SK-N-SH treated with all-trans-retinoic acid at 6 μM for 48 hours (cell line): ENCODE results near the gene ENPP7.

Experiments
- ATAC-seq: fragments of 200-7000 bp; cut with Tn5 transposase; 3 replicates; pipeline ENCODE4 v1.9.1; 2020; ENCODE audit warnings: mild to moderate bottlenecking, moderate library complexity
- CSDC2 ChIP-seq: fragments of 250-450 bp; sonication (Bioruptor Pico); IDR thresholded peaks from 2 replicates; pipeline ENCODE4 v1.5.0; 2020; ENCODE audit warnings: mild to moderate bottlenecking, moderate library complexity
- GLIS3 ChIP-seq: fragments of 250-450 bp; sonication (Bioruptor Pico); IDR thresholded peaks from 2 replicates; pipeline ENCODE4 v1.5.0; 2020; ENCODE audit warnings: mild to moderate bottlenecking, moderate library complexity
- ISL1 ChIP-seq: fragments of 250-450 bp; sonication (Bioruptor Pico); IDR thresholded peaks from 2 replicates; pipeline ENCODE4 v2.1.2; 2022; ENCODE audit warnings: mild to moderate bottlenecking, moderate library complexity
- OSR1 ChIP-seq: fragments of 250-450 bp; sonication (Bioruptor Pico); IDR thresholded peaks from 2 replicates; pipeline ENCODE4 v1.8.0; 2022; ENCODE audit warnings: moderate library complexity, mild to moderate bottlenecking, inconsistent platforms
- PPARA ChIP-seq: fragments of 250-450 bp; sonication (Bioruptor Pico); IDR thresholded peaks from 2 replicates; pipeline ENCODE4 v1.5.0; 2020; ENCODE audit warnings: mild to moderate bottlenecking, borderline replicate concordance
- RARB ChIP-seq: fragments of 250-450 bp; sonication (Bioruptor Pico); IDR thresholded peaks from 2 replicates; pipeline ENCODE4 v1.8.0; 2021; ENCODE audit warnings: mild to moderate bottlenecking, moderate library complexity
- SNAI2 ChIP-seq: fragments of 250-450 bp; sonication (Bioruptor Pico); IDR thresholded peaks from 2 replicates; pipeline ENCODE4 v1.5.0; 2020; ENCODE audit warnings: mild to moderate bottlenecking, moderate library complexity
- TCF4 ChIP-seq: fragments of 250-450 bp; sonication (Bioruptor Pico); IDR thresholded peaks from 2 replicates; pipeline ENCODE4 v1.8.0; 2021; ENCODE audit warnings: mild to moderate bottlenecking, moderate library complexity, borderline replicate concordance
- TOX ChIP-seq: fragments of 250-450 bp; sonication (Bioruptor Pico); IDR thresholded peaks from 2 replicates; pipeline ENCODE4 v1.8.0; 2021; ENCODE audit warnings: mild to moderate bottlenecking, moderate library complexity, borderline replicate concordance
- ZC3H10 ChIP-seq: fragments of 250-450 bp; sonication (Bioruptor Pico); IDR thresholded peaks from 2 replicates; pipeline ENCODE4 v1.5.1; 2021; ENCODE audit warnings: mild to moderate bottlenecking, moderate library complexity
- ZFP30 ChIP-seq: fragments of 450-650 bp; formaldehyde crosslinking; IDR thresholded peaks from 2 replicates; pipeline ENCODE4 v1.5.0; 2022; ENCODE audit warnings: mild to moderate bottlenecking, moderate library complexity
- ZNF565 ChIP-seq: fragments of 450-650 bp; formaldehyde crosslinking; conservative IDR thresholded peaks from 2 replicates; pipeline ENCODE4 v1.5.0; 2020; ENCODE audit warnings: low read depth, mild to moderate bottlenecking, moderate library complexity
- ZNF70 ChIP-seq: fragments of 450-650 bp; formaldehyde crosslinking; IDR thresholded peaks from 2 replicates; pipeline ENCODE4 v1.5.0; 2020; ENCODE audit warnings: mild to moderate bottlenecking, moderate library complexity
- ZNF8 ChIP-seq: fragments of 450-650 bp; formaldehyde crosslinking; IDR thresholded peaks from 2 replicates; pipeline ENCODE4 v1.5.0; 2020; ENCODE audit warnings: mild to moderate bottlenecking, moderate library complexity
- TF ChIP-seq, protein P1 (sequence below): fragments of 250-450 bp; sonication (Bioruptor Pico); IDR thresholded peaks from 2 replicates; pipeline ENCODE4 v1.5.1; 2020; ENCODE audit warnings: low read depth, mild to moderate bottlenecking, moderate library complexity
- TF ChIP-seq, protein P2 (sequence below): fragments of 250-450 bp; sonication (Bioruptor Pico); IDR thresholded peaks from 2 replicates; pipeline ENCODE4 v1.8.0; 2021; ENCODE audit warnings: low read depth, mild to moderate bottlenecking, moderate library complexity, borderline replicate concordance
- TF ChIP-seq, protein P3 (sequence below): fragments of 250-450 bp; sonication (Bioruptor Pico); IDR thresholded peaks from 2 replicates; pipeline ENCODE4 v1.5.1; 2021; ENCODE audit warnings: mild to moderate bottlenecking, moderate library complexity

Gene ENPP7

DNA sequence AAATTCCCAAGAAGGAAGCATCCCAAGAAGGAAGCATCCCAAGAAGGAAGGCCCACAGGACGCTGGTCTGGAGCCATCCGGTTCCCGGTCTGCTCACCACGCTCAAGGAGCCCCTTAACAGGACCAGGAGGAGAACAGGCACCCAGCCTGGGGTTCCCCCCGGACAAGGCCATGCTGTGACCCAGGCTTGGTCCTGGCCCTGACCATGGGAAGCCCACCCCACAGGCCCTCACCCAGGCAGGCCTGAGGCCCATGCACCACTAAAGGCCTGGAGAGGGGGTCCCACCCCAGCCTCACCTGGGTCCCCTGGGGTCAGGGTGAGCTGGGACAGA is 340 bp upstream of the ENPP7 start:
- no peak for ATAC-seq
- TF ChIP-seq PPARA = no peak
- TF ChIP-seq, protein P1, sequence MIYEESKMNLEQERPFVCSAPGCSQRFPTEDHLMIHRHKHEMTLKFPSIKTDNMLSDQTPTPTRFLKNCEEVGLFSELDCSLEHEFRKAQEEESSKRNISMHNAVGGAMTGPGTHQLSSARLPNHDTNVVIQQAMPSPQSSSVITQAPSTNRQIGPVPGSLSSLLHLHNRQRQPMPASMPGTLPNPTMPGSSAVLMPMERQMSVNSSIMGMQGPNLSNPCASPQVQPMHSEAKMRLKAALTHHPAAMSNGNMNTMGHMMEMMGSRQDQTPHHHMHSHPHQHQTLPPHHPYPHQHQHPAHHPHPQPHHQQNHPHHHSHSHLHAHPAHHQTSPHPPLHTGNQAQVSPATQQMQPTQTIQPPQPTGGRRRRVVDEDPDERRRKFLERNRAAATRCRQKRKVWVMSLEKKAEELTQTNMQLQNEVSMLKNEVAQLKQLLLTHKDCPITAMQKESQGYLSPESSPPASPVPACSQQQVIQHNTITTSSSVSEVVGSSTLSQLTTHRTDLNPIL (CRISPR knock-in tag) = no peak
- no peak for TF ChIP-seq ZNF565
- TF ChIP-seq TCF4 = no peak
- TF ChIP-seq ISL1 = no peak
- TF ChIP-seq CSDC2 = no peak
- no peak for TF ChIP-seq ZNF8 (CRISPR knock-in tag)
- TF ChIP-seq, protein P2, sequence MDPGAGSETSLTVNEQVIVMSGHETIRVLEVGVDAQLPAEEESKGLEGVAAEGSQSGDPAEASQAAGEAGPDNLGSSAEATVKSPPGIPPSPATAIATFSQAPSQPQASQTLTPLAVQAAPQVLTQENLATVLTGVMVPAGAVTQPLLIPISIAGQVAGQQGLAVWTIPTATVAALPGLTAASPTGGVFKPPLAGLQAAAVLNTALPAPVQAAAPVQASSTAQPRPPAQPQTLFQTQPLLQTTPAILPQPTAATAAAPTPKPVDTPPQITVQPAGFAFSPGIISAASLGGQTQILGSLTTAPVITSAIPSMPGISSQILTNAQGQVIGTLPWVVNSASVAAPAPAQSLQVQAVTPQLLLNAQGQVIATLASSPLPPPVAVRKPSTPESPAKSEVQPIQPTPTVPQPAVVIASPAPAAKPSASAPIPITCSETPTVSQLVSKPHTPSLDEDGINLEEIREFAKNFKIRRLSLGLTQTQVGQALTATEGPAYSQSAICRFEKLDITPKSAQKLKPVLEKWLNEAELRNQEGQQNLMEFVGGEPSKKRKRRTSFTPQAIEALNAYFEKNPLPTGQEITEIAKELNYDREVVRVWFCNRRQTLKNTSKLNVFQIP (CRISPR knock-in tag) = no peak
- no peak for TF ChIP-seq ZFP30 (CRISPR knock-in tag)
- TF ChIP-seq GLIS3 (CRISPR knock-in tag) = no peak
- no peak for TF ChIP-seq OSR1 (CRISPR knock-in tag)
- no peak for TF ChIP-seq ZC3H10 (CRISPR knock-in tag)
- no peak for TF ChIP-seq SNAI2 (CRISPR knock-in tag)
- TF ChIP-seq, protein P3, sequence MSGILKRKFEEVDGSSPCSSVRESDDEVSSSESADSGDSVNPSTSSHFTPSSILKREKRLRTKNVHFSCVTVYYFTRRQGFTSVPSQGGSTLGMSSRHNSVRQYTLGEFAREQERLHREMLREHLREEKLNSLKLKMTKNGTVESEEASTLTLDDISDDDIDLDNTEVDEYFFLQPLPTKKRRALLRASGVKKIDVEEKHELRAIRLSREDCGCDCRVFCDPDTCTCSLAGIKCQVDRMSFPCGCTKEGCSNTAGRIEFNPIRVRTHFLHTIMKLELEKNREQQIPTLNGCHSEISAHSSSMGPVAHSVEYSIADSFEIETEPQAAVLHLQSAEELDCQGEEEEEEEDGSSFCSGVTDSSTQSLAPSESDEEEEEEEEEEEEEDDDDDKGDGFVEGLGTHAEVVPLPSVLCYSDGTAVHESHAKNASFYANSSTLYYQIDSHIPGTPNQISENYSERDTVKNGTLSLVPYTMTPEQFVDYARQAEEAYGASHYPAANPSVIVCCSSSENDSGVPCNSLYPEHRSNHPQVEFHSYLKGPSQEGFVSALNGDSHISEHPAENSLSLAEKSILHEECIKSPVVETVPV (CRISPR knock-in tag) = no peak
- TF ChIP-seq, all 23 proteins: peak for 0

DNA sequence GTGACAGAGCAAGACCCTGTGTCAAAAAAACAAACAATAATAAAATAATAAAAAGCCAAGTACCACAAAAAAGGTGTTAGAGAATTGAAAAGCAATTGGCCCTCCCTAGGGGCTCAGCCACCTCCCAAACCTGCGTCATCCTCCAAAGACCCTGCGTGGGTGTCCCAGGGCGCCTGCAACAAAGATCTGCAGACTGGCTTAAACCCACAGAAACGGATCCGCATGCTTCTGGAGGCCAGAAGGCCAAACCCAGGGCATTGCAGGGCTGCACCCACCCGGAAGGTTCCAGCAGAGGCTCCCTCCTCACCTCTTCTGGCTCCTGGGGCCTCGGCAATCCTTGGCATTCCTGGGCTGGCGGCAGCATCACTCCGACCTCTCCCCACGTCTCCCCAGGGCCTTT is 1.5 kb downstream of the ENPP7 start:
- TF ChIP-seq, protein P2 (CRISPR knock-in tag) = no peak
- TF ChIP-seq ZNF8 (CRISPR knock-in tag) = no peak
- ATAC-seq = no peak

DNA sequence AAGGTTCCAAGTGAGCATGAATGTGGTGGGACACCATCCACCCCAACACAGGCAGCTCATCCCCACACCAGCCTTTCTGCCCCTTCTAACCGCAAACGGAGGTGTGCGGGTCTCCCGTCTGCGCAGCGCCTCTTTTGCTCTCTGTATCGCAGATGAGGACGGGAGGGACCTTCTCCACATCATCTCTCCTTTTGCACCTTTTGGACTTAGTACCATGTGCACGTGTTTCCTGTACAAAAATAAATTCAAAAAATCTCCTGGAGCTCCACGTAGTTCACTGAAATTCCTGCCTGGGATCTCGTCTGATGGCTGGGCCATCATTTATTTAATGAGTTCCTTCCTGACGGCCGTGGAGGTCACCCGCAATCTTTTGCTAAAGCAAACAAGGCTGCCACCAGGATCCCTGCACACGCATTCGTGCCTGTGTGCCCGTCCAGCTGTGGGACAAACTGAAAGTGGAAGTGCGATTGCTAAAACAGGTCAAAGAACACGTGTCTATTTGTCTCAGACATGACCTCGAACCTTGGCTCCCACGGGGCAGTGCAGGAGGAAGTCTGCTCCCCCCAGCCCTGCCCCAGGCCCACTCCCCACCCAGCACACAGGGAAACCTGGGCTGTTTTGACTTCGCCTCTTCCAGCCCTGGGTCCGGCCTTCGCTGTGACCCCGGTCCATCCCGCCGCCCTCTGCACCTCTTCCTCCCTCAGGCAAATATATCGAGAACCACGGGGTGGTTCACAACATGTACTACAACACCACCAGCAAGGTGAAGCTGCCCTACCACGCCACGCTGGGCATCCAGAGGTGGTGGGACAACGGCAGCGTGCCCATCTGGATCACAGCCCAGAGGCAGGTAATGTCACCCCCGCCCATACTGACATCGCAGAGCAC is 2.3 kb downstream of the ENPP7 start:
- TF ChIP-seq GLIS3 (CRISPR knock-in tag) = no peak
- no peak for TF ChIP-seq ZNF70 (CRISPR knock-in tag)
- TF ChIP-seq ZC3H10 (CRISPR knock-in tag) = no peak
- no peak for ATAC-seq

DNA sequence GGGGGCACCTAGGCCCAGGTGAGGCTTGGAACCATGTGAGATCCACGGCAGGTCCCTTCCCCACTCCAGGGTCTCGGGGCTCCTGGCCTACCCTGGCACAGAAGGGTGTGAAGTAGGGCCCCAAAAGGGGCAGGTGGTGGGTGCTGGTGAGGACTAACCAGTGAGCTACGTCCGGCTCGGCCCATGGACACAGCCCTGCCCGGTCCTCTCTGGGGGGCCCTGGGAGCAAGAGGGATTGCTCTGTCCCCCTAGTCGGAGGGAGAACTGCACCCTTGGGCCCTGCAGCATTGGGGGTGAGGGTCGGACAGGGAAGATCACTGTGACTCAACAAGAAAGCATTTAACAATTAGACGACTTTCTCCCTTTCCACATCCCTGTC is 2.9 kb downstream of the ENPP7 start:
- no peak for TF ChIP-seq OSR1 (CRISPR knock-in tag)
- no peak for TF ChIP-seq ZNF565
- TF ChIP-seq CSDC2 = no peak
- TF ChIP-seq ZC3H10 (CRISPR knock-in tag) = no peak
- TF ChIP-seq, protein P1 (CRISPR knock-in tag) = no peak
- TF ChIP-seq, protein P3 (CRISPR knock-in tag) = no peak
- TF ChIP-seq RARB = no peak
- TF ChIP-seq ZNF8 (CRISPR knock-in tag) = no peak
- no peak for TF ChIP-seq SNAI2 (CRISPR knock-in tag)
- no peak for TF ChIP-seq TOX
- TF ChIP-seq PPARA = no peak
- no peak for ATAC-seq
